HUES48 (cell line): ENCODE data around the gene SH3PXD2B.

ENCODE experiments used
- H3K27ac ChIP-seq: one replicate; pipeline ENCODE4 v1.7.0; 2013; ENCODE audit warnings: low read depth, low read length, inconsistent platforms
- H3K27me3 ChIP-seq: 2 replicates; pipeline ENCODE4 v1.6.1; 2013; ENCODE audit warnings: mild to moderate bottlenecking, low read length; ENCODE audit not compliant: control insufficient read depth, insufficient read depth
- H3K36me3 ChIP-seq: 2 replicates; pipeline ENCODE4 v1.6.1; 2013; ENCODE audit warnings: low read length; ENCODE audit not compliant: control insufficient read depth, insufficient read depth
- H3K4me1 ChIP-seq: 2 replicates; pipeline ENCODE4 v1.6.1; 2013; ENCODE audit warnings: mild to moderate bottlenecking, low read length; ENCODE audit not compliant: control insufficient read depth, insufficient read depth
- H3K4me3 ChIP-seq: 2 replicates; pipeline ENCODE4 v1.5.1; 2013; ENCODE audit warnings: mild to moderate bottlenecking, low read depth, low read length
- H3K9ac ChIP-seq: 2 replicates; pipeline ENCODE4 v1.6.1; 2013; ENCODE audit warnings: mild to moderate bottlenecking, low read depth, low read length, moderate library complexity
- H3K9me3 ChIP-seq: 2 replicates; pipeline ENCODE4 v1.6.1; 2013; ENCODE audit warnings: low read length; ENCODE audit not compliant: control insufficient read depth, insufficient read depth

The SH3PXD2B gene

GRCh38 chr5:172285226-172286143, 168.8 kb downstream of the SH3PXD2B start:
- no peak overlapping the region for H3K9ac ChIP-seq
- peaks cover 25% of the 10 kb centered on the region for H3K4me1 ChIP-seq
- no peaks in the 10 kb centered on the region for H3K27me3 ChIP-seq
- H3K27ac ChIP-seq: no peak overlapping the region
- H3K4me3 ChIP-seq: peak overlapping the region; percentile 88
- H3K9me3 ChIP-seq: no peaks in the 10 kb centered on the region
- no peaks in the 10 kb centered on the region for H3K36me3 ChIP-seq

GRCh38 chr5:172284611-172284980, 169.7 kb downstream of the SH3PXD2B start:
- Histone ChIP-seq H3K9me3 (no peaks in the 10 kb centered on the region), H3K4me3 (peak overlapping the region; percentile 88), H3K36me3 (no peaks in the 10 kb centered on the region), H3K9ac (peak overlapping the region; percentile 79), H3K4me1 (peaks cover 25% of the 10 kb centered on the region), H3K27me3 (no peaks in the 10 kb centered on the region), H3K27ac (peak overlapping the region; percentile 76)

- H3K27ac ChIP-seq: peak overlapping the region; percentile 92
- H3K27me3 ChIP-seq: no peaks in the 10 kb centered on the region
- peak overlapping the region; percentile 88 for H3K9ac ChIP-seq
- peaks cover 25% of the 10 kb centered on the region for H3K4me1 ChIP-seq
- 0 out of 2 replicates have a peak, but pooled peaks cover 2% of the 10 kb centered on the region for H3K36me3 ChIP-seq
- H3K4me3 ChIP-seq: peak overlapping the region; percentile 88
- H3K9me3 ChIP-seq: no peaks in the 10 kb centered on the region
These were observed 170.3 kb downstream of the SH3PXD2B start for GRCh38 chr5:172283862-172284610.

GRCh38 chr5:172283020-172283861, 171.1 kb downstream of the SH3PXD2B start, which contains the start of gene UBTD2:
TSS of gene UBTD2 (minus strand) at chr5:172283764. CDS start at chr5:172283665, 99 bp downstream.
- Histone ChIP-seq H3K9ac (peak within 1 kb of the TSS; percentile 88), H3K27ac (peak within 1 kb of the TSS; percentile 92), H3K9me3 (no peaks in the 10 kb centered on the region), H3K27me3 (no peaks in the 10 kb centered on the region), H3K4me1 (peaks cover 25% of the 10 kb centered on the region), H3K4me3 (peak within 1 kb of the TSS; percentile 88), H3K36me3 (0 out of 2 replicates have a peak, but pooled peaks cover 3% of the 10 kb centered on the region)

- peaks cover 25% of the 10 kb centered on the region for H3K4me1 ChIP-seq
- H3K9ac ChIP-seq: peak overlapping the region; percentile 88
- no peaks in the 10 kb centered on the region for H3K27me3 ChIP-seq
- H3K36me3 ChIP-seq: 0 out of 2 replicates have a peak, but pooled peaks cover 3% of the 10 kb centered on the region
- peak overlapping the region; percentile 87 for H3K4me3 ChIP-seq
- H3K9me3 ChIP-seq: no peaks in the 10 kb centered on the region
- H3K27ac ChIP-seq: peak overlapping the region; percentile 92
These were observed 171.9 kb downstream of the SH3PXD2B start for GRCh38 chr5:172282272-172283019.

GRCh38 chr5:172281346-172281745, 173.0 kb downstream of the SH3PXD2B start:
- Histone ChIP-seq H3K27me3 (no peaks in the 10 kb centered on the region), H3K9ac (no peak overlapping the region), H3K4me3 (peak overlapping the region; percentile 87), H3K27ac (no peak overlapping the region), H3K4me1 (peaks cover 30% of the 10 kb centered on the region), H3K9me3 (no peaks in the 10 kb centered on the region), H3K36me3 (0 out of 2 replicates have a peak, but pooled peaks cover 3% of the 10 kb centered on the region)

GRCh38 chr5:172280929-172281328, 173.4 kb downstream of the SH3PXD2B start:
- peaks cover 33% of the 10 kb centered on the region for H3K4me1 ChIP-seq
- no peaks in the 10 kb centered on the region for H3K27me3 ChIP-seq
- H3K27ac ChIP-seq: no peak overlapping the region
- H3K4me3 ChIP-seq: peak overlapping the region; percentile 87
- 0 out of 2 replicates have a peak, but pooled peaks cover 3% of the 10 kb centered on the region for H3K36me3 ChIP-seq
- H3K9me3 ChIP-seq: no peaks in the 10 kb centered on the region
- H3K9ac ChIP-seq: no peak overlapping the region

GRCh38 chr5:172280317-172280716, 174.0 kb downstream of the SH3PXD2B start:
- Histone ChIP-seq H3K9ac (no peak overlapping the region), H3K36me3 (0 out of 2 replicates have a peak, but pooled peaks cover 3% of the 10 kb centered on the region), H3K4me1 (peaks cover 29% of the 10 kb centered on the region), H3K9me3 (no peaks in the 10 kb centered on the region), H3K4me3 (no peak overlapping the region), H3K27ac (no peak overlapping the region), H3K27me3 (no peaks in the 10 kb centered on the region)

GRCh38 chr5:172278356-172278755, 176.0 kb downstream of the SH3PXD2B start:
- Histone ChIP-seq H3K9ac (no peak overlapping the region), H3K9me3 (no peaks in the 10 kb centered on the region), H3K4me3 (no peak overlapping the region), H3K27me3 (no peaks in the 10 kb centered on the region), H3K27ac (no peak overlapping the region), H3K36me3 (0 out of 2 replicates have a peak, but pooled peaks cover 3% of the 10 kb centered on the region), H3K4me1 (peaks cover 21% of the 10 kb centered on the region)

GRCh38 chr5:172276214-172276613, 178.1 kb downstream of the SH3PXD2B start:
- Histone ChIP-seq H3K36me3 (0 out of 2 replicates have a peak, but pooled peaks cover 3% of the 10 kb centered on the region), H3K4me1 (peaks cover 22% of the 10 kb centered on the region), H3K4me3 (no peak overlapping the region), H3K9me3 (no peaks in the 10 kb centered on the region), H3K27ac (no peak overlapping the region), H3K9ac (no peak overlapping the region), H3K27me3 (no peaks in the 10 kb centered on the region)
